HEK293T (cell line): ENCODE measurements around the gene TGM6.
A peak's percentile ranks its signal among the peaks of the same experiment; 100 is the strongest.

Experiments used
- CTCF ChIA-PET: fragments of 350-600 bp; formaldehyde crosslinking; extraction: SDS; loops from one replicate; lab custom pipeline; 2021; ENCODE audit warnings: antibody characterized with exemption, inconsistent platforms; lab: Yijun Ruan, JAX
- POLR2A ChIA-PET: fragments of 350-600 bp; formaldehyde crosslinking; extraction: SDS; loops from one replicate; lab custom pipeline; 2020; ENCODE audit warnings: antibody characterized with exemption, inconsistent platforms; lab: Yijun Ruan, JAX
- DNase-seq: peaks from one replicate; pipeline ENCODE4 v3.0.0; 2012; ENCODE audit warnings: mixed read lengths; ENCODE audit errors: extremely low spot score
- ARNT ChIP-seq: fragments of 450-650 bp; IDR thresholded peaks from 2 replicates; pipeline ENCODE4 v1.6.1; 2017; ENCODE audit warnings: mild to moderate bottlenecking
- BHLHE40 ChIP-seq: fragments of 450-650 bp; IDR thresholded peaks from 2 replicates; pipeline ENCODE4 v1.6.1; 2016; ENCODE audit warnings: mild to moderate bottlenecking, moderate library complexity, borderline replicate concordance
- CTBP1 ChIP-seq: fragments of 450-650 bp; IDR thresholded peaks from 2 replicates; pipeline ENCODE4 v1.6.1; 2016; ENCODE audit warnings: borderline replicate concordance
- ELF4 ChIP-seq: fragments of 450-650 bp; IDR thresholded peaks from 2 replicates; pipeline ENCODE4 v1.6.1; 2017; ENCODE audit warnings: antibody characterized with exemption
- FOXA1 ChIP-seq: fragments of 450-650 bp; IDR thresholded peaks from 2 replicates; pipeline ENCODE4 v1.6.1; 2016; ENCODE audit warnings: mild to moderate bottlenecking
- FOXK2 ChIP-seq: fragments of 450-650 bp; IDR thresholded peaks from 2 replicates; pipeline ENCODE4 v1.6.1; 2016; ENCODE audit warnings: mild to moderate bottlenecking
- FOXM1 ChIP-seq: fragments of 450-650 bp; IDR thresholded peaks from 2 replicates; pipeline ENCODE4 v1.6.1; 2017; ENCODE audit warnings: mild to moderate bottlenecking, borderline replicate concordance
- HDGF ChIP-seq: fragments of 450-650 bp; IDR thresholded peaks from 2 replicates; pipeline ENCODE4 v1.6.1; 2017; ENCODE audit warnings: antibody characterized with exemption, borderline replicate concordance
- L3MBTL2 ChIP-seq: fragments of 450-650 bp; conservative IDR thresholded peaks from 2 replicates; pipeline ENCODE4 v1.6.1; 2016; ENCODE audit warnings: mild to moderate bottlenecking
- LEF1 ChIP-seq: fragments of 450-650 bp; IDR thresholded peaks from 2 replicates; pipeline ENCODE4 v1.6.1; 2017; ENCODE audit warnings: mild to moderate bottlenecking, borderline replicate concordance
- NFRKB ChIP-seq: fragments of 450-650 bp; IDR thresholded peaks from 2 replicates; pipeline ENCODE4 v1.6.1; 2016; ENCODE audit warnings: mild to moderate bottlenecking, moderate library complexity
- PKNOX1 ChIP-seq: fragments of 450-650 bp; IDR thresholded peaks from 2 replicates; pipeline ENCODE4 v1.6.1; 2016
- SP1 ChIP-seq: fragments of 450-650 bp; IDR thresholded peaks from 2 replicates; pipeline ENCODE4 v1.6.1; 2017
- SUZ12 ChIP-seq: fragments of 450-650 bp; IDR thresholded peaks from 2 replicates; pipeline ENCODE4 v1.6.1; 2016; ENCODE audit warnings: mild to moderate bottlenecking
- TARDBP ChIP-seq: fragments of 450-650 bp; IDR thresholded peaks from 2 replicates; pipeline ENCODE4 v1.6.1; 2016
- ZNF384 ChIP-seq: fragments of 450-650 bp; IDR thresholded peaks from 2 replicates; pipeline ENCODE4 v1.6.1; 2016

The TGM6 gene

GRCh38 chr20:2467412-2467811, 86.7 kb downstream of the TGM6 start:
- POLR2A ChIA-PET: interaction anchor here (0.8 kb wide), 1 partner anchor 185 kb away, joined by 3 read pairs; the partner anchor contains the start of gene NOP56
- DNase-seq: no peak
- CTCF ChIA-PET: no interaction called here
- TF ChIP-seq FOXM1 (no peak), ZNF384 (no peak), FOXA1 (no peak), ELF4 (no peak), L3MBTL2 (no peak), ARNT (no peak), PKNOX1 (no peak)

GRCh38 chr20:2468581-2469407, 88.1 kb downstream of the TGM6 start:
- ChIA-PET POLR2A (interaction anchor here (0.9 to 3.1 kb wide), 4 partner anchors 8 to 184 kb away, joined by 3 to 34 read pairs (median 16); partner anchors contain the start of genes NOP56 and ZNF343), CTCF (interaction anchor here (0.6 kb wide), 1 partner anchor 13 kb away, joined by 3 read pairs; no protein-coding TSS in a partner anchor)
- no peak for TF ChIP-seq ZNF384
- TF ChIP-seq FOXA1: no peak
- TF ChIP-seq L3MBTL2: no peak
- TF ChIP-seq FOXM1: no peak
- no peak for TF ChIP-seq NFRKB
- TF ChIP-seq LEF1: no peak
- no peak for TF ChIP-seq ELF4
- TF ChIP-seq PKNOX1: no peak
- no peak for TF ChIP-seq ARNT
- no peak for TF ChIP-seq HDGF
- no peak for TF ChIP-seq SUZ12
- TF ChIP-seq BHLHE40: no peak
- no peak for TF ChIP-seq TARDBP
- no peak for TF ChIP-seq FOXK2
- no peak for TF ChIP-seq SP1
- no peak for TF ChIP-seq CTBP1
- DNase-seq: no peak

- CTCF ChIA-PET: no interaction called here
- TF ChIP-seq NFRKB: no peak
- no peak for TF ChIP-seq SUZ12
- TF ChIP-seq ELF4: no peak
- no peak for TF ChIP-seq TARDBP
- TF ChIP-seq PKNOX1: no peak
- TF ChIP-seq ZNF384: no peak
- no peak for TF ChIP-seq BHLHE40
- no peak for TF ChIP-seq CTBP1
- no peak for TF ChIP-seq FOXM1
- no peak for TF ChIP-seq LEF1
- TF ChIP-seq HDGF: no peak
- no peak for TF ChIP-seq ARNT
- no peak for TF ChIP-seq L3MBTL2
- no peak for TF ChIP-seq FOXK2
- POLR2A ChIA-PET: interaction anchor here (0.8 to 3.1 kb wide), 13 partner anchors 9 to 194 kb away, joined by 3 to 34 read pairs (median 8); partner anchors contain the start of genes IDH3B, NOP56 and ZNF343
- DNase-seq: peak; percentile 55
Measured at GRCh38 chr20:2469991-2470422, 89.3 kb downstream of the TGM6 start.

- CTCF ChIA-PET: interaction anchor here (0.6 to 1.2 kb wide), 3 partner anchors 51 to 218 kb away, joined by 6 to 8 read pairs (median 8); no protein-coding TSS in a partner anchor
- DNase-seq: peak; percentile 96
- TF ChIP-seq BHLHE40: no peak
- no peak for TF ChIP-seq ZNF384
- no peak for TF ChIP-seq TARDBP
- TF ChIP-seq LEF1: no peak; the same call in 1 of the 2 replicates
- TF ChIP-seq PKNOX1: peak; percentile 80
- peak; percentile 90 for TF ChIP-seq ELF4
- no peak for TF ChIP-seq SUZ12
- TF ChIP-seq NFRKB: peak; percentile 76
- peak; percentile 90 for TF ChIP-seq L3MBTL2
- TF ChIP-seq CTBP1: peak; percentile 84
- POLR2A ChIA-PET: interaction anchor here (0.7 to 3.1 kb wide), 17 partner anchors 9 to 229 kb away, joined by 3 to 34 read pairs (median 7); partner anchors contain the start of genes IDH3B, NOP56 and ZNF343
Measured at GRCh38 chr20:2470423-2471193, 89.9 kb downstream of the TGM6 start, which contains the start of gene SNRPB. SNRPB (minus strand) TSS chr20:2470789; CDS start chr20:2470690, 99 bp downstream.

GRCh38 chr20:2473516-2473915, 92.8 kb downstream of the TGM6 start:
- no peak for DNase-seq
- CTCF ChIA-PET: no interaction called here
- TF ChIP-seq L3MBTL2 (no peak), ARNT (no peak), SP1 (no peak), TARDBP (no peak), FOXA1 (no peak)
- POLR2A ChIA-PET: no interaction called here
